ENCODE measurements around the gene GMPPA. TPM values are rescaled to one million over a fixed set of nuclear protein-coding genes. Genes with fewer than 3 reads are reported as not detected.
A peak's percentile ranks its signal among the peaks of the same experiment; 100 is the strongest.

Gene GMPPA
- polyA plus RNA-seq, 1 donor from 2014 or later = 24.4 TPM

- Mint-ChIP-seq H3K9me3 (no peaks in the 10 kb centered on the region), H3K27me3 (peaks cover 52% of the 10 kb centered on the region), H3K4me3 (peak overlapping the region; percentile 17 to 87 (median 54)), H3K36me3 (peaks cover 2% of the 10 kb centered on the region), H3K27ac (peak overlapping the region in 2 of 3 donors; percentile 5 to 10), H3K4me1 (peaks cover 0 to 2% (median 1%) of the 10 kb centered on the region in 3 donors)
Measured at GRCh38 chr2:219552382-219553167, 53.9 kb downstream of the GMPPA start.

DNA sequence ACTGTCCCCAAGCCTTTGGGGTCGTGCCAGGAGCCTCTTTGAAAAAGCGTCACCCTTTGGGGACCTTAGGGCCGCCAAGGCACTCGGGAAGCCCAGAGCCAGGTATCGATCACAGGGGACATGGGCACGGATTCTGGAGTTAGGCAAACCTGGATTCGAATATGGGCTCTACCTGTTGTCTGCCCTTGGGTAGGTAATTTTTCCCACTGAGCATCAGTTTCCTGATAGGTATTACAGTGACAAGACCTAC is 54.4 kb downstream of the GMPPA start:
- H3K27ac Mint-ChIP-seq = peak overlapping the region in 1 of 3 donors; percentile 31
- H3K4me1 Mint-ChIP-seq = peaks cover 0 to 2% (median 1%) of the 10 kb centered on the region in 3 donors
- peaks cover 2% of the 10 kb centered on the region for H3K36me3 Mint-ChIP-seq
- peaks cover 49% of the 10 kb centered on the region for H3K27me3 Mint-ChIP-seq
- H3K4me3 Mint-ChIP-seq = peak overlapping the region in 3 of 4 donors; percentile 48 to 77 (median 51)
- H3K9me3 Mint-ChIP-seq = no peaks in the 10 kb centered on the region

- Mint-ChIP-seq H3K27ac (peak overlapping the region in 1 of 3 donors; percentile 31), H3K36me3 (peaks cover 2% of the 10 kb centered on the region), H3K9me3 (no peaks in the 10 kb centered on the region), H3K27me3 (peaks cover 49% of the 10 kb centered on the region), H3K4me3 (peak overlapping the region in 3 of 4 donors; percentile 35 to 77 (median 48)), H3K4me1 (peaks cover 0 to 2% (median 1%) of the 10 kb centered on the region in 3 donors)
Measured at GRCh38 chr2:219553463-219553963, 54.8 kb downstream of the GMPPA start.

DNA sequence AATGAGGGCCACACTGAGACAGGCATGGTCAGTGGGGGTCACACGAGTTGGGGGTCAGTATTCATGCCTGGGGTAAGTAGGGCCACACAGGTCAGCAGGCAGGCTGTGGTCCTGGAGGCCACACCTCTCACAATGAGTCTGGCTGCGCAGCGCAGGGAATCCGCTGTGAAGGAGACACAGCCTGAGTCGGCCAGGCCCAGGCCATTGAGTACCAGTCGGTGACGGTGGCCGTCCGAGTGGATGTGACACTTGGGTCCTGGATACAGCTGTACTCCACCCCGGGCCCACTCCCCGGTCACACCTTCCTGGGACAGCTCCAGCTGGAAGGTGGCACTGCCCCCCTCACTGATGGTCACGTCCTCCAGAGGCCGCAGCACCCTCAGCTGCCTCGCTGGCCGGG is 55.7 kb downstream of the GMPPA start:
- H3K4me3 Mint-ChIP-seq = no peak overlapping the region
- peaks cover 47% of the 10 kb centered on the region for H3K27me3 Mint-ChIP-seq
- H3K27ac Mint-ChIP-seq = no peak overlapping the region
- peaks cover under 1% of the 10 kb centered on the region for H3K36me3 Mint-ChIP-seq
- H3K9me3 Mint-ChIP-seq = no peaks in the 10 kb centered on the region
- peaks cover 0 to 2% (median 1%) of the 10 kb centered on the region in 3 donors for H3K4me1 Mint-ChIP-seq

- no peaks in the 10 kb centered on the region for H3K36me3 Mint-ChIP-seq
- H3K4me1 Mint-ChIP-seq = peaks cover 0 to 1% (median under 1%) of the 10 kb centered on the region in 3 donors
- H3K27me3 Mint-ChIP-seq = peaks cover 36% of the 10 kb centered on the region
- no peaks in the 10 kb centered on the region for H3K9me3 Mint-ChIP-seq
- no peak overlapping the region for H3K27ac Mint-ChIP-seq
- no peak overlapping the region for H3K4me3 Mint-ChIP-seq
Measured at GRCh38 chr2:219555956-219556355, 57.3 kb downstream of the GMPPA start.

- H3K4me3 Mint-ChIP-seq = no peak overlapping the region
- H3K36me3 Mint-ChIP-seq = no peaks in the 10 kb centered on the region
- H3K4me1 Mint-ChIP-seq = no peaks in the 10 kb centered on the region
- H3K9me3 Mint-ChIP-seq = no peaks in the 10 kb centered on the region
- no peak overlapping the region for H3K27ac Mint-ChIP-seq
- peaks cover 31% of the 10 kb centered on the region for H3K27me3 Mint-ChIP-seq
Measured at GRCh38 chr2:219556413-219556812, 57.7 kb downstream of the GMPPA start.

Other genes with a start within 250 kb of the GMPPA start
- not detected for gene TUBA4B, start 245.6 kb upstream of the GMPPA start, polyA plus RNA-seq
- 229 TPM for gene TUBA4A, start 245.0 kb upstream of the GMPPA start, polyA plus RNA-seq
- 7.8 TPM for gene DNAJB2, start 219.5 kb upstream of the GMPPA start, polyA plus RNA-seq
- not detected for gene PTPRN, start 189.5 kb upstream of the GMPPA start, polyA plus RNA-seq
- not detected for gene RESP18, start 166.1 kb upstream of the GMPPA start, polyA plus RNA-seq
- gene DNPEP, start 111.0 kb upstream of the GMPPA start, polyA plus RNA-seq = 49.9 TPM
- not detected for gene DES, start 80.5 kb upstream of the GMPPA start, polyA plus RNA-seq
- not detected for gene SPEG, start 64.0 kb upstream of the GMPPA start, polyA plus RNA-seq
- not detected for gene ASIC4, start 15.6 kb downstream of the GMPPA start, polyA plus RNA-seq
- gene CHPF, start 44.9 kb downstream of the GMPPA start, polyA plus RNA-seq = 3.9 TPM
- 0.28 TPM for gene TMEM198, start 45.1 kb downstream of the GMPPA start, polyA plus RNA-seq
- not detected for gene OBSL1, start 72.6 kb downstream of the GMPPA start, polyA plus RNA-seq
- gene INHA, start 73.4 kb downstream of the GMPPA start, polyA plus RNA-seq = not detected
- gene STK11IP, start 99.0 kb downstream of the GMPPA start, polyA plus RNA-seq = 9.2 TPM
- gene SLC4A3, start 128.7 kb downstream of the GMPPA start, polyA plus RNA-seq = not detected

All from IgD-negative memory B cell (primary cell).